HEK293 (cell line): ENCODE results near the gene SPIB.

Experiments used
- GLI4 ChIP-seq: fragments of 450-650 bp; formaldehyde crosslinking; IDR thresholded peaks from 2 replicates; pipeline ENCODE4 v1.5.1; 2016; ENCODE audit warnings: missing biosample characterization, missing genetic modification characterization
- KLF8 ChIP-seq: fragments of 450-650 bp; formaldehyde crosslinking; IDR thresholded peaks from 2 replicates; pipeline ENCODE4 v1.5.1; 2016; ENCODE audit warnings: missing biosample characterization, missing genetic modification characterization
- ZIC2 ChIP-seq: fragments of 450-650 bp; formaldehyde crosslinking; IDR thresholded peaks from 2 replicates; pipeline ENCODE4 v1.5.1; 2016; ENCODE audit warnings: missing biosample characterization, missing genetic modification characterization
- ZNF112 ChIP-seq: fragments of 450-650 bp; formaldehyde crosslinking; IDR thresholded peaks from 2 replicates; pipeline ENCODE4 v1.5.0; 2017; ENCODE audit warnings: missing biosample characterization, missing genetic modification characterization
- ZNF366 ChIP-seq: fragments of 450-650 bp; formaldehyde crosslinking; conservative IDR thresholded peaks from 2 replicates; pipeline ENCODE4 v1.5.1; 2016; ENCODE audit warnings: missing biosample characterization, missing genetic modification characterization
- ZNF510 ChIP-seq: fragments of 450-650 bp; formaldehyde crosslinking; IDR thresholded peaks from 2 replicates; pipeline ENCODE4 v1.5.1; 2018; ENCODE audit warnings: mild to moderate bottlenecking, missing genetic modification characterization, missing biosample characterization; ENCODE audit not compliant: insufficient replicate concordance
- ZNF514 ChIP-seq: fragments of 450-650 bp; formaldehyde crosslinking; IDR thresholded peaks from 2 replicates; pipeline ENCODE4 v1.5.1; 2016; ENCODE audit warnings: missing biosample characterization, missing genetic modification characterization
- ZNF776 ChIP-seq: fragments of 450-650 bp; formaldehyde crosslinking; IDR thresholded peaks from 2 replicates; pipeline ENCODE4 v1.5.0; 2017; ENCODE audit warnings: missing biosample characterization, missing genetic modification characterization, borderline replicate concordance
- TF ChIP-seq, protein P1 (sequence below): fragments of 450-650 bp; formaldehyde crosslinking; IDR thresholded peaks from 2 replicates; pipeline ENCODE4 v1.5.1; 2016; ENCODE audit warnings: missing biosample characterization, missing genetic modification characterization
- TF ChIP-seq, protein P2 (sequence below): fragments of 450-650 bp; formaldehyde crosslinking; IDR thresholded peaks from 2 replicates; pipeline ENCODE4 v1.5.1; 2016; ENCODE audit warnings: missing biosample characterization, missing genetic modification characterization

DNA sequence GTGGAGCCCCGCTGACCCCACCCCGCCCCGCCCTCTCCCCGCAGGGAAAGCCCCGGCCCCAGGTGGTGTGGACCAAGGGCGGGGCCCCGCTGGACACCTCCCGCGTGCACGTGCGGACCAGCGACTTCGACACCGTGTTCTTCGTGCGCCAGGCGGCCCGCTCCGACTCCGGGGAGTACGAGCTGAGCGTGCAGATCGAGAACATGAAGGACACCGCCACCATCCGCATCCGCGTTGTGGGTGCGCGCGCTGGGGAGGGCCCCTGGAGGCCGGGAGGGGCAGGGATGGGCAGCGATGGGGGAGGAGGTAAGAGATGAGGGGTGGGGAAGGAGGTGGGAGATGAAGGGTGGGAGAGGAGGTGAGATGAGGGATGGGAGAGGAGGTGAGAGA lies 40.3 kb downstream of the SPIB start:
- TF ChIP-seq, protein P1, sequence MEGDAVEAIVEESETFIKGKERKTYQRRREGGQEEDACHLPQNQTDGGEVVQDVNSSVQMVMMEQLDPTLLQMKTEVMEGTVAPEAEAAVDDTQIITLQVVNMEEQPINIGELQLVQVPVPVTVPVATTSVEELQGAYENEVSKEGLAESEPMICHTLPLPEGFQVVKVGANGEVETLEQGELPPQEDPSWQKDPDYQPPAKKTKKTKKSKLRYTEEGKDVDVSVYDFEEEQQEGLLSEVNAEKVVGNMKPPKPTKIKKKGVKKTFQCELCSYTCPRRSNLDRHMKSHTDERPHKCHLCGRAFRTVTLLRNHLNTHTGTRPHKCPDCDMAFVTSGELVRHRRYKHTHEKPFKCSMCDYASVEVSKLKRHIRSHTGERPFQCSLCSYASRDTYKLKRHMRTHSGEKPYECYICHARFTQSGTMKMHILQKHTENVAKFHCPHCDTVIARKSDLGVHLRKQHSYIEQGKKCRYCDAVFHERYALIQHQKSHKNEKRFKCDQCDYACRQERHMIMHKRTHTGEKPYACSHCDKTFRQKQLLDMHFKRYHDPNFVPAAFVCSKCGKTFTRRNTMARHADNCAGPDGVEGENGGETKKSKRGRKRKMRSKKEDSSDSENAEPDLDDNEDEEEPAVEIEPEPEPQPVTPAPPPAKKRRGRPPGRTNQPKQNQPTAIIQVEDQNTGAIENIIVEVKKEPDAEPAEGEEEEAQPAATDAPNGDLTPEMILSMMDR (tag by site-specific recombination), result no peak
- no peak for TF ChIP-seq ZNF510
- TF ChIP-seq GLI4, result no peak
- TF ChIP-seq KLF8 (tag by site-specific recombination), result no peak
- no peak for TF ChIP-seq ZNF514
- TF ChIP-seq ZNF366 (tag by site-specific recombination), result no peak
- TF ChIP-seq, protein P2, sequence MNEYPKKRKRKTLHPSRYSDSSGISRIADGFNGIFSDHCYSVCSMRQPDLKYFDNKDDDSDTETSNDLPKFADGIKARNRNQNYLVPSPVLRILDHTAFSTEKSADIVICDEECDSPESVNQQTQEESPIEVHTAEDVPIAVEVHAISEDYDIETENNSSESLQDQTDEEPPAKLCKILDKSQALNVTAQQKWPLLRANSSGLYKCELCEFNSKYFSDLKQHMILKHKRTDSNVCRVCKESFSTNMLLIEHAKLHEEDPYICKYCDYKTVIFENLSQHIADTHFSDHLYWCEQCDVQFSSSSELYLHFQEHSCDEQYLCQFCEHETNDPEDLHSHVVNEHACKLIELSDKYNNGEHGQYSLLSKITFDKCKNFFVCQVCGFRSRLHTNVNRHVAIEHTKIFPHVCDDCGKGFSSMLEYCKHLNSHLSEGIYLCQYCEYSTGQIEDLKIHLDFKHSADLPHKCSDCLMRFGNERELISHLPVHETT, result no peak
- no peak for TF ChIP-seq ZIC2 (tag by site-specific recombination)
- no peak for TF ChIP-seq ZNF112 (tag by site-specific recombination)
- TF ChIP-seq ZNF776 (tag by site-specific recombination), result no peak
